ENCODE data around the gene ADH1A.

DNA sequence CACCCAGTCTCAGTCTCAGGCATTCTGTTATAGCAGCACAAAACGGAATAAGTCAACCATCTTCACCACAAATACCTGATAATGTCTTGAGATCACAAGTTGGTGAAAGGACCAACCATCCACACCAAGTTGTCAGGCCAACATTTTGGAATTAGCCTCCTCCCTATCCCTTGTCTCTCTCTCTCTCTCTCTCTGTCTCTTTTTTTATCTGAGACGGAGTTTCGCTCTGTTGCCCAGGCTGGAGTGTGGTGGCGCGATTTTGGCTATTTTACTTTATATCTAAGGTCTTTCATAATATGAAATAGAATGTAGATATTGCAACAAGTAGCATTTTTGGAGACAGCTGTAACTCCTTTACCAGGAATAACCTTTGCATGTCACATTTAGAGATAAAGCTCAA lies 15.7 kb downstream of the ADH1A start:
- TF ChIP-seq, protein P1, sequence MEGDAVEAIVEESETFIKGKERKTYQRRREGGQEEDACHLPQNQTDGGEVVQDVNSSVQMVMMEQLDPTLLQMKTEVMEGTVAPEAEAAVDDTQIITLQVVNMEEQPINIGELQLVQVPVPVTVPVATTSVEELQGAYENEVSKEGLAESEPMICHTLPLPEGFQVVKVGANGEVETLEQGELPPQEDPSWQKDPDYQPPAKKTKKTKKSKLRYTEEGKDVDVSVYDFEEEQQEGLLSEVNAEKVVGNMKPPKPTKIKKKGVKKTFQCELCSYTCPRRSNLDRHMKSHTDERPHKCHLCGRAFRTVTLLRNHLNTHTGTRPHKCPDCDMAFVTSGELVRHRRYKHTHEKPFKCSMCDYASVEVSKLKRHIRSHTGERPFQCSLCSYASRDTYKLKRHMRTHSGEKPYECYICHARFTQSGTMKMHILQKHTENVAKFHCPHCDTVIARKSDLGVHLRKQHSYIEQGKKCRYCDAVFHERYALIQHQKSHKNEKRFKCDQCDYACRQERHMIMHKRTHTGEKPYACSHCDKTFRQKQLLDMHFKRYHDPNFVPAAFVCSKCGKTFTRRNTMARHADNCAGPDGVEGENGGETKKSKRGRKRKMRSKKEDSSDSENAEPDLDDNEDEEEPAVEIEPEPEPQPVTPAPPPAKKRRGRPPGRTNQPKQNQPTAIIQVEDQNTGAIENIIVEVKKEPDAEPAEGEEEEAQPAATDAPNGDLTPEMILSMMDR (conservative IDR thresholded peaks at IDR 0.05), result no peak
- no peak for TF ChIP-seq ZFX (IDR thresholded peaks at IDR 0.05)

All from C4-2B (cell line).